ENCODE data around the gene BLTP2.

The BLTP2 gene

GRCh38 chr17:28597606-28598383 lies 47.2 kb downstream of the BLTP2 start:
- no peak for DNase-seq

Data from NCI-H526 (cell line).